Hepatocyte (in vitro differentiated cells): ENCODE measurements around the gene FAM193A.

Experiments
- EZH2 ChIP-seq: fragments of 200-600 bp; sonication (generic); IDR thresholded peaks from 2 replicates; pipeline ENCODE4 v1.6.1; 2016; ENCODE audit warnings: antibody characterized with exemption, mild to moderate bottlenecking, borderline replicate concordance
- EZH2phosphoT487 ChIP-seq: fragments of 200-600 bp; sonication (generic); IDR thresholded peaks from one replicate; pipeline ENCODE4 v1.6.1; 2018; ENCODE audit warnings: antibody characterized with exemption, mild to moderate bottlenecking, low read depth, moderate library complexity; ENCODE audit not compliant: unreplicated experiment, severe bottlenecking
- TF ChIP-seq, protein P1 (sequence below): fragments of 200-600 bp; sonication (generic); IDR thresholded peaks from 2 replicates; pipeline ENCODE4 v1.5.1; 2016; ENCODE audit warnings: antibody characterized with exemption, mild to moderate bottlenecking; ENCODE audit not compliant: poor library complexity

DNA sequence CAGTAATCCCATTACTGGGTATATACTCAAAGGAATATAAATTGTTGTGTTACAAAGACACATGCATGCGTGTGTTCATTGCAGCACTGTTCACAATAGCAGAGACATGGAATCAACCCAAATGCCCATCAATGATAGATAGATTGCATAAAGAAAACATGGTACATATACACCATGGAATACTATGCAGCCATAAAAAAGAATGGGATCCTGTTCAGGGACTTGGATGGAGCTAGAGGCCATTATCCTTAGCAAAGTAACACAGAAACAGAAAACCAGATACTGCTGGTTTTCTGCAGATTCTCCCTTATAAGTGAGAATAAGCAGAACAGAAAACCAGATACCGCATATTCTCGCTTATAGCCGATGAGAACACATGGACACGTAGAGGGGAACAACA is 43.5 kb downstream of the FAM193A start:
- TF ChIP-seq, protein P1, sequence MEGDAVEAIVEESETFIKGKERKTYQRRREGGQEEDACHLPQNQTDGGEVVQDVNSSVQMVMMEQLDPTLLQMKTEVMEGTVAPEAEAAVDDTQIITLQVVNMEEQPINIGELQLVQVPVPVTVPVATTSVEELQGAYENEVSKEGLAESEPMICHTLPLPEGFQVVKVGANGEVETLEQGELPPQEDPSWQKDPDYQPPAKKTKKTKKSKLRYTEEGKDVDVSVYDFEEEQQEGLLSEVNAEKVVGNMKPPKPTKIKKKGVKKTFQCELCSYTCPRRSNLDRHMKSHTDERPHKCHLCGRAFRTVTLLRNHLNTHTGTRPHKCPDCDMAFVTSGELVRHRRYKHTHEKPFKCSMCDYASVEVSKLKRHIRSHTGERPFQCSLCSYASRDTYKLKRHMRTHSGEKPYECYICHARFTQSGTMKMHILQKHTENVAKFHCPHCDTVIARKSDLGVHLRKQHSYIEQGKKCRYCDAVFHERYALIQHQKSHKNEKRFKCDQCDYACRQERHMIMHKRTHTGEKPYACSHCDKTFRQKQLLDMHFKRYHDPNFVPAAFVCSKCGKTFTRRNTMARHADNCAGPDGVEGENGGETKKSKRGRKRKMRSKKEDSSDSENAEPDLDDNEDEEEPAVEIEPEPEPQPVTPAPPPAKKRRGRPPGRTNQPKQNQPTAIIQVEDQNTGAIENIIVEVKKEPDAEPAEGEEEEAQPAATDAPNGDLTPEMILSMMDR: no peak
- TF ChIP-seq EZH2phosphoT487: no peak
- TF ChIP-seq EZH2: no peak
